Fibroblast of lung (primary cell): ENCODE results near the gene C3orf33.

Source experiments
- EZH2 ChIP-seq: IDR thresholded peaks from 2 replicates; pipeline ENCODE4 v1.5.1; 2012; ENCODE audit warnings: low read length, control low read depth, mild to moderate bottlenecking; ENCODE audit errors: missing control alignments
- TF ChIP-seq, protein P1 (sequence below), 2 donors: IDR thresholded peaks in 1 of 2; conservative IDR thresholded peaks in 1 of 2; 1 replicate in 1 of 2; 2 replicates in 1 of 2; pipeline ENCODE4 v1.5.1; 2011 to 2012; ENCODE audit warnings: low read length in 2 of 2, control low read depth in 1 of 2, inconsistent platforms in 1 of 2, low read depth in 1 of 2, mild to moderate bottlenecking in 1 of 2

DNA sequence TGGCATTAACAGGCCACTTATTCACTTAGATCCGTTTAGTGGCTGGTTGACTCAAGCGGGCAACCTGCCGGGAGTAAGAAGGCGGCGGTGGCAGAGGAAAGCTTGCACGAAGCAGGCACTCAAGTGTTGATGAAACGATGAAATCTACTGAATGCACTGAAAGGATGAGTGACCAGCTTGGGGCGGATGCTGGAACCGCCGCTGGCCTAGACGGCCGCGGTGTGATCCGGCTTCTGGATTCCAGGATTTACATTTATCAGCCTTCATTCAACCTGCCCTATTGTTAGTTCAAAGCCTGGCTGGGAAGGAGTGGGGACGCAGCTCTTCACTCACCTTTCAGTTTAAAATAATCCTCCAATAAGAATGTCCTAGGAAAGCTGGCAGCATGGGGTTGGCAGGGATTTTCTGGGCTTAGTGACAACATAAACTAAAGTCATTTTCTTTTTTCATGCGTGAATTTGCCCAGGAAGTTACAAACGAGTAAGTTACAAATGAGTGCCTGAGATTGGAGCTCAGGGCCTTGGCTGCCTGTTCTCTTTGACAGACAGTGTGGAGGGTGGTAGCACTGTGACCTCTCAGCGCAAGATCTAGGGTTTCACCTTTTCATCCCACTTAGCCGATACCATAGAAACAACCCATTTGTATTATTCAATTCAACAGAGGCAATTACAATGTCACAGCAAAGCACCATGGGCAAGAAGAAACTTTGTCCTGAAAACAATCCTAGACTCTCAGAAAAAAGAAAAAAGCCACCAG is 60.1 kb downstream of the C3orf33 start:
- TF ChIP-seq, protein P1, sequence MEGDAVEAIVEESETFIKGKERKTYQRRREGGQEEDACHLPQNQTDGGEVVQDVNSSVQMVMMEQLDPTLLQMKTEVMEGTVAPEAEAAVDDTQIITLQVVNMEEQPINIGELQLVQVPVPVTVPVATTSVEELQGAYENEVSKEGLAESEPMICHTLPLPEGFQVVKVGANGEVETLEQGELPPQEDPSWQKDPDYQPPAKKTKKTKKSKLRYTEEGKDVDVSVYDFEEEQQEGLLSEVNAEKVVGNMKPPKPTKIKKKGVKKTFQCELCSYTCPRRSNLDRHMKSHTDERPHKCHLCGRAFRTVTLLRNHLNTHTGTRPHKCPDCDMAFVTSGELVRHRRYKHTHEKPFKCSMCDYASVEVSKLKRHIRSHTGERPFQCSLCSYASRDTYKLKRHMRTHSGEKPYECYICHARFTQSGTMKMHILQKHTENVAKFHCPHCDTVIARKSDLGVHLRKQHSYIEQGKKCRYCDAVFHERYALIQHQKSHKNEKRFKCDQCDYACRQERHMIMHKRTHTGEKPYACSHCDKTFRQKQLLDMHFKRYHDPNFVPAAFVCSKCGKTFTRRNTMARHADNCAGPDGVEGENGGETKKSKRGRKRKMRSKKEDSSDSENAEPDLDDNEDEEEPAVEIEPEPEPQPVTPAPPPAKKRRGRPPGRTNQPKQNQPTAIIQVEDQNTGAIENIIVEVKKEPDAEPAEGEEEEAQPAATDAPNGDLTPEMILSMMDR (conservative IDR thresholded peaks at IDR 0.05 in 1 of 2, IDR thresholded peaks at IDR 0.05 in 1 of 2; ENCODE audit: low read depth in 1 of 2, low read length in 2 of 2), result no peak
- no peak for TF ChIP-seq EZH2
